ENCODE data around the gene PIR. TPM values are rescaled to one million over a fixed set of nuclear protein-coding genes. Genes with fewer than 3 reads are reported as not detected.

Gene PIR
- 141 and 163 TPM in 2 replicates for total RNA-seq

GRCh38 chrX:15493118-15493962, at the start of gene PIR:
PIR (minus strand) TSS chrX:15493333; CDS start chrX:15491257, 2,076 bp downstream.

GRCh38 chrX:15500497-15500966, 7.4 kb upstream of the PIR start, which contains the start of gene BMX:
BMX (plus strand) TSS chrX:15500807; CDS start chrX:15508354, 7,547 bp downstream.

GRCh38 chrX:15384304-15384703, 108.8 kb downstream of the PIR start, which contains the start of gene VEGFD:
VEGFD (minus strand) TSS chrX:15384413; CDS start chrX:15383946, 467 bp downstream.

DNA sequence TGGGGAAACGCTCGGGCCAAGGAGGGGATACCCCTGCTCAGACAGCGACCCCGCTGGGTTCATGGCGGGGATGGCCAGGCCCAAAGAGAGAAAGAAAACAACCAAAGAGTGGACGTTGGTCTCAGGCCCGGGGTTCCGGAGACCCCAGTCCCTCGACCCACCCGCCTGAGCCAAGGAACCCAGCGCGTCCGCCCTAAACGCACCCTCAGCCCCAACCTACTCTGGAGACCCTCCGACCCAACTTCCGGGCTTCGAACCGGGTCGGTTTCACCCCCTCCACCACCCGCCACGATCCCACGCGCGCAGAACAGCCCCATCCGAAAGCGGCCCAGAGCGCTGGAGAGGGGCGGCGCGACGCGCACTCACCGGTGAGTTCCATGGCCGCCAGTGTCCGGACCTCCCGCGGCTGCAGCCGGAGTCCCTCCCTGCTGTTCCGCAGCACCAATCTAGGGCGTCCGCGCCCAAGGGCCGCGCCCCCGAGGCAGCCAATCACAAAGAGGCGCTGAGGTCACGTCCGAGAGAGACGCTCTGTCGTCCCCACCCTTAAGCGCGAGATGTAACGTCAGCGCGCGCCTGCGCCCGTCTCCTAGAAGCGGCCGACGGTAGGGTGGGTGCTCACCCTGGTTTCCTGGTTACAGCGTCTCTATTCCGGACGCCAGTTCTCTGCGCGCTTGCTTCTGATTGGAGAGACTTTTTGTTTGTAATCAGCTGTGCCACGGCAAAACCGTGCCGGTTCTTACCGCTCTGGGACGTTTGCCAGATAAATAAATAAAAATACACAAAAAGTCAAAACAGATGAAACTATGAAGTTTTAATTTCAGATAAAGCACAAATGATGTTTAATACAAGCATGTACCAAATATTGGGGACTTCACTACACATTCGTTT, 157.8 kb downstream of the PIR start, which contains the start of gene PIGA:
Gene PIGA, minus strand, starts transcription at position 389 of the 888 bp plus-strand sequence. CDS start 3,593 bp downstream, outside the sequence.

Other genes starting within 250 kb of the PIR start
- gene ASB9, start 223.2 kb downstream of the PIR start, total RNA-seq, result 9.8 and 17.4 TPM in 2 replicates
- gene ASB11, start 177.7 kb downstream of the PIR start, total RNA-seq, result 0.14 TPM in 1 of 2 replicates, not detected in the other
- 16.4 and 19.2 TPM in 2 replicates for gene PIGA, start 157.8 kb downstream of the PIR start, total RNA-seq
- 0.53 and 0.65 TPM in 2 replicates for gene VEGFD, start 108.9 kb downstream of the PIR start, total RNA-seq
- gene BMX, start 7.5 kb upstream of the PIR start, total RNA-seq, result 157 and 166 TPM in 2 replicates
- not detected in 2 replicates for gene ACE2, start 107.6 kb upstream of the PIR start, total RNA-seq
- not detected in 2 replicates for gene CLTRN, start 171.5 kb upstream of the PIR start, total RNA-seq
- gene CA5B, start 244.9 kb upstream of the PIR start, total RNA-seq, result 5.5 and 10.0 TPM in 2 replicates

Data from thoracic aorta endothelial cell (primary cell).